A549 (cell line): ENCODE measurements around the gene RHEB. TPM values are rescaled to one million over a fixed set of nuclear protein-coding genes. Genes with fewer than 3 reads are reported as not detected.

Experiments used
- ATAC-seq, 2 experiments: fragments of 200-7000 bp in 1 of 2; fragments of >200 bp in 1 of 2; cut with Nextera tagmentation in 1 of 2; cut with Tn5 transposase in 1 of 2; 3 replicates each; pipeline versions ENCODE4 v1.8.0 to v1.9.1; 2018 to 2020; ENCODE audit warnings: mild to moderate bottlenecking in 1 of 2, moderate library complexity in 1 of 2
- CTCF ChIA-PET: fragments of 300-600 bp; sonication (Branson Sonifier 250); formaldehyde crosslinking; extraction: SDS; loops from one replicate; lab custom pipeline; 2021; ENCODE audit warnings: antibody characterized with exemption, inconsistent platforms; lab: Yijun Ruan, JAX
- POLR2A ChIA-PET: fragments of 350-600 bp; formaldehyde crosslinking; extraction: SDS; loops from one replicate; lab custom pipeline; 2021; ENCODE audit warnings: antibody characterized with exemption, inconsistent platforms; lab: Yijun Ruan, JAX
- DNase-seq, 2 experiments: peaks; one replicate each; pipeline versions ENCODE4 v3.0.0 to v3.0.0-alpha.2; 2011 to 2016; ENCODE audit warnings: low read depth in 1 of 2, low spot score in 1 of 2
- FAIRE-seq: peaks from 2 replicates; lab custom pipeline; 2011; peaks lifted over from hg19 to GRCh38; lab: Jason Lieb, UNC
- H3K27ac ChIP-seq, 2 experiments: fragments of >200 bp; sonication (Bioruptor Twin); formaldehyde crosslinking; 3 replicates each; pipeline ENCODE4 v1.5.1; 2016 to 2017
- H3K4me1 ChIP-seq: fragments of >200 bp; sonication (Bioruptor Twin); formaldehyde crosslinking; 3 replicates; pipeline ENCODE4 v1.6.1; 2016
- H3K4me2 ChIP-seq: fragments of >200 bp; sonication (Bioruptor Twin); formaldehyde crosslinking; 3 replicates; pipeline ENCODE4 v1.6.1; 2016
- H3K4me3 ChIP-seq: fragments of >200 bp; sonication (Bioruptor Twin); formaldehyde crosslinking; 3 replicates; pipeline ENCODE4 v1.5.1; 2016
- H3K9me3 ChIP-seq: fragments of >200 bp; sonication (Bioruptor Twin); formaldehyde crosslinking; 3 replicates; pipeline ENCODE4 v1.6.1; 2016
- BHLHE40 ChIP-seq: IDR thresholded peaks from 2 replicates; pipeline ENCODE4 v1.6.1; 2012; ENCODE audit warnings: low read depth, low read length, inconsistent platforms
- CHD4 ChIP-seq: fragments of 200-600 bp; sonication (generic); IDR thresholded peaks from 2 replicates; pipeline ENCODE4 v1.6.1; 2016; ENCODE audit warnings: antibody characterized with exemption, mild to moderate bottlenecking, borderline replicate concordance
- CTCF ChIP-seq: fragments of >200 bp; sonication (Bioruptor Twin); formaldehyde crosslinking; IDR thresholded peaks from 3 replicates; pipeline ENCODE4 v1.5.1; 2016
- EHF ChIP-seq: fragments of 250-450 bp; sonication (Bioruptor Pico); IDR thresholded peaks from 2 replicates; pipeline ENCODE4 v1.5.0; 2020; ENCODE audit warnings: mild to moderate bottlenecking
- EHMT2 ChIP-seq: fragments of 200-600 bp; sonication (generic); IDR thresholded peaks from 2 replicates; pipeline ENCODE4 v1.6.1; 2016; ENCODE audit warnings: antibody characterized with exemption, low read depth, mild to moderate bottlenecking, moderate library complexity
- FOXS1 ChIP-seq: fragments of 250-450 bp; sonication (Bioruptor Pico); IDR thresholded peaks from 2 replicates; pipeline ENCODE4 v1.5.0; 2020; ENCODE audit warnings: mild to moderate bottlenecking, moderate library complexity
- HDAC2 ChIP-seq: fragments of 200-600 bp; sonication (generic); IDR thresholded peaks from 2 replicates; pipeline ENCODE4 v1.6.1; 2016
- HMGXB4 ChIP-seq: fragments of 250-450 bp; sonication (Bioruptor Pico); IDR thresholded peaks from 2 replicates; pipeline ENCODE4 v1.5.0; 2021; ENCODE audit warnings: mild to moderate bottlenecking, moderate library complexity, borderline replicate concordance
- HOXB13 ChIP-seq: fragments of 250-450 bp; sonication (Bioruptor Pico); IDR thresholded peaks from 2 replicates; pipeline ENCODE4 v1.5.0; 2020; ENCODE audit warnings: low read depth, mild to moderate bottlenecking, moderate library complexity
- JUN ChIP-seq, 2 experiments: fragments of >200 bp; sonication (Bioruptor Twin); formaldehyde crosslinking; IDR thresholded peaks; 2 replicates in 1 of 2; 3 replicates in 1 of 2; pipeline ENCODE4 v1.6.1; 2016 to 2017
- KDM1A ChIP-seq: fragments of 200-600 bp; sonication (generic); IDR thresholded peaks from 2 replicates; pipeline ENCODE4 v1.6.1; 2016; ENCODE audit warnings: low read depth, mild to moderate bottlenecking
- MAFK ChIP-seq: fragments of 450-650 bp; IDR thresholded peaks from 2 replicates; pipeline ENCODE4 v1.6.1; 2014; ENCODE audit not compliant: partially characterized antibody
- MAZ ChIP-seq: fragments of 150-350 bp; IDR thresholded peaks from 2 replicates; pipeline ENCODE4 v1.6.1; 2014; ENCODE audit warnings: antibody characterized with exemption, low read depth, low read length, borderline replicate concordance
- MYC ChIP-seq: IDR thresholded peaks from 2 replicates; pipeline ENCODE4 v1.6.1; 2012; ENCODE audit warnings: mild to moderate bottlenecking, inconsistent platforms, low read length, improper control_type of control experiment, borderline replicate concordance
- NR3C1 ChIP-seq: fragments of >200 bp; sonication (Bioruptor Twin); formaldehyde crosslinking; IDR thresholded peaks from 3 replicates; pipeline ENCODE4 v1.6.1; 2017
- PBX3 ChIP-seq: IDR thresholded peaks from 2 replicates; pipeline ENCODE4 v1.6.1; 2012
- POLR2AphosphoS2 ChIP-seq: conservative IDR thresholded peaks from 2 replicates; pipeline ENCODE4 v1.6.1; 2012; ENCODE audit warnings: low read length, improper control_type of control experiment, inconsistent platforms
- RCOR1 ChIP-seq: fragments of 150-350 bp; IDR thresholded peaks from 2 replicates; pipeline ENCODE4 v1.6.1; 2014; ENCODE audit warnings: antibody characterized with exemption, low read length, low read depth
- TFCP2L1 ChIP-seq: fragments of 250-450 bp; sonication (Bioruptor Pico); IDR thresholded peaks from 2 replicates; pipeline ENCODE4 v1.5.0; 2021; ENCODE audit warnings: mild to moderate bottlenecking
- WGBS: methylation state at CpG from one replicate; pipeline ENCODE4 v1.1.6; 2017; ENCODE audit errors: missing lambda C conversion rate; 5-methylcytosine and 5-hydroxymethylcytosine counted together
- polyA plus RNA-seq, 4 experiments: library from polyadenylated mRNA; depleted of rRNA in 3 of 4; stranded (reverse); fragments of >200 nt; fragmentation: RNase III in 1 of 4; extraction: RNeasy Plus Mini Kit Qiagen cat#74134 plus additional on column Dnase treatment in 1 of 4; gene quantifications; 2 replicates in 3 of 4; 3 replicates in 1 of 4; pipeline ENCODE4 v1.2.3, GENCODE V29; 2011 to 2017
- TF ChIP-seq, protein P1 (sequence below): fragments of 150-350 bp; IDR thresholded peaks from 2 replicates; pipeline ENCODE4 v1.6.1; 2014; ENCODE audit warnings: low read depth, mild to moderate bottlenecking, low read length
- TF ChIP-seq, protein P2 (sequence below): fragments of 250-450 bp; sonication (Bioruptor Pico); IDR thresholded peaks from 2 replicates; pipeline ENCODE4 v1.5.0; 2020; ENCODE audit warnings: low read depth, mild to moderate bottlenecking, moderate library complexity
- TF ChIP-seq, protein P3 (sequence below): IDR thresholded peaks from 2 replicates; pipeline ENCODE4 v1.6.1; 2012

Gene RHEB
- polyA plus RNA-seq, 2 of the 4 experiments (the other 2 are of a cell fraction): 110 to 198 TPM

DNA sequence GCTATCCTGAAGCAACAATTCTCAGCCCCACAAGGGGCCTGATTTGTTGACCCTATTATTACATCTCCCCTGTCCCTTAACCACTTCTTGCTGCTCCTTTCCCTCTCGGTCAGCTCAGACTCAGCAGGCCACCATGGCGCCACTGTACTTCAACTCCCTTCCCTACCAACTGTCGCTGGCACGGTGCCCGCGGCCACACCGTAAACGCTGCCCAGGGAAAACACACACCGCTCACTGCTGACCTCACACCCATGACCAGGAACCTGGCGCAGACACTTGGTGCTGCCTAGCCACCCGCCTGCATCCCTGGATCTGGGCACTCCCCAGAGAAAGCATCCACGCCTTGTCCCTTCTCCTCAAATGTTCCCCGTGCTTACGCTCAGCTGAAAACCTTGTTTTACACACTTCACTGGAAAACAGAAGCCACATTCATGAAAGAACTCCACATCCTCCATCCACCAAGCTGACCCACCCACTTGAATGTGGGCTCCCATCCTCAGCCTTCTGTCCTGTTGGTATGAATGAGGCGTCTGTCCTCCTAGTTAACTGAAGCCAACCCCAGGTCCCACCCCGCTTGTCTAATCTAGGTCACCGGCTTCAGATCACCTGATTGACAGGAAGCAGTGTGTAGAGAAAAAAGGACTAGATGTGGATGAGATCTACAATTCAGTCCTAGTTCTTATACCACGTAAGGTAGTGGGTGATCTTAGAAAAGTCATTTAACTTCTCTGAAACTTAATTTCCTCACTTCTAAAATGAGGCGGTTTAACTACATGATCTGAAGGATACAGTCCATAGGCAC is 51.3 kb downstream of the RHEB start:
- H3K4me2 ChIP-seq: no peak overlapping the region
- H3K4me1 ChIP-seq: no peaks in the 10 kb centered on the region
- H3K9me3 ChIP-seq: peaks cover 7% of the 10 kb centered on the region; the same call in 1 of the 3 replicates
- CTCF ChIA-PET: interaction anchor here (1.4 kb wide), 1 partner anchor 8 kb away, joined by 5 read pairs; no protein-coding TSS in a partner anchor
- WGBS: 93% methylated on average over 19 of the region's 19 CpGs
- FAIRE-seq: no peak
- DNase-seq: no peak
- H3K27ac ChIP-seq: no peak overlapping the region
- no peak for ATAC-seq
- no peak overlapping the region for H3K4me3 ChIP-seq
- POLR2A ChIA-PET: no interaction called here
- TF ChIP-seq KDM1A: no peak
- TF ChIP-seq, protein P1, sequence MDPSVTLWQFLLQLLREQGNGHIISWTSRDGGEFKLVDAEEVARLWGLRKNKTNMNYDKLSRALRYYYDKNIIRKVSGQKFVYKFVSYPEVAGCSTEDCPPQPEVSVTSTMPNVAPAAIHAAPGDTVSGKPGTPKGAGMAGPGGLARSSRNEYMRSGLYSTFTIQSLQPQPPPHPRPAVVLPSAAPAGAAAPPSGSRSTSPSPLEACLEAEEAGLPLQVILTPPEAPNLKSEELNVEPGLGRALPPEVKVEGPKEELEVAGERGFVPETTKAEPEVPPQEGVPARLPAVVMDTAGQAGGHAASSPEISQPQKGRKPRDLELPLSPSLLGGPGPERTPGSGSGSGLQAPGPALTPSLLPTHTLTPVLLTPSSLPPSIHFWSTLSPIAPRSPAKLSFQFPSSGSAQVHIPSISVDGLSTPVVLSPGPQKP: no peak
- no peak for TF ChIP-seq MAZ
- no peak for TF ChIP-seq RCOR1
- TF ChIP-seq, protein P2, sequence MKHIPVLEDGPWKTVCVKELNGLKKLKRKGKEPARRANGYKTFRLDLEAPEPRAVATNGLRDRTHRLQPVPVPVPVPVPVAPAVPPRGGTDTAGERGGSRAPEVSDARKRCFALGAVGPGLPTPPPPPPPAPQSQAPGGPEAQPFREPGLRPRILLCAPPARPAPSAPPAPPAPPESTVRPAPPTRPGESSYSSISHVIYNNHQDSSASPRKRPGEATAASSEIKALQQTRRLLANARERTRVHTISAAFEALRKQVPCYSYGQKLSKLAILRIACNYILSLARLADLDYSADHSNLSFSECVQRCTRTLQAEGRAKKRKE (CRISPR knock-in tag): no peak
- no peak for TF ChIP-seq CTCF
- no peak for TF ChIP-seq FOXS1 (CRISPR knock-in tag)
- no peak for TF ChIP-seq BHLHE40
- TF ChIP-seq HDAC2: no peak
- TF ChIP-seq MAFK: no peak
- no peak for TF ChIP-seq JUN (IDR thresholded peaks at IDR 0.05)
- no peak for TF ChIP-seq NR3C1
- no peak for TF ChIP-seq TFCP2L1
- TF ChIP-seq HMGXB4: no peak
- TF ChIP-seq HOXB13 (CRISPR knock-in tag): no peak
- TF ChIP-seq EHMT2: no peak
- no peak for TF ChIP-seq CHD4
- TF ChIP-seq, protein P3, sequence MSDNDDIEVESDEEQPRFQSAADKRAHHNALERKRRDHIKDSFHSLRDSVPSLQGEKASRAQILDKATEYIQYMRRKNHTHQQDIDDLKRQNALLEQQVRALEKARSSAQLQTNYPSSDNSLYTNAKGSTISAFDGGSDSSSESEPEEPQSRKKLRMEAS: no peak
- no peak for TF ChIP-seq PBX3
- TF ChIP-seq EHF (CRISPR knock-in tag): no peak

DNA sequence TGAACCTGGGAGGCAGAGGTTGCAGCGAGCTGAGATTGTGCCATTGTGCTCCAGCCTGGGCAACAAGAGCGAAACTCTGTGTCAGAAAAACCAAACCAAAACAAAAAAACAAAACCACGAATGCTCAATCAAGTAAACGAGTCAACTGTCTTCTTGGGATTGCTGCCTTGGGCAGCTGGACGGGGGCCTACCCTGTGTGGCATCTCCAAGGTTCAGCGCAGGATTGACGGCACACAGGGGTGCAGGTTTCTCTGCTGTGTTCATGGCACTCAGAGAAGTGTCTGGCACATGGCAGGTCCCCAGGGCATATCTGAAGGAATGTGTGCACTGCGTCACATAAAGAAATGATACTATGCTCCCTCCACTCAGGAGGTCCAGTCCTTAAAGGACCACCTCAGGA is 54.5 kb downstream of the RHEB start:
- no peak overlapping the region for H3K4me3 ChIP-seq
- DNase-seq: no peak
- H3K4me2 ChIP-seq: no peak overlapping the region
- TF ChIP-seq MYC (no peak), POLR2AphosphoS2 (peak; percentile 70; the same call in 1 of the 2 replicates)
- TF ChIP-seq, all 56 proteins: peak for 1
- H3K27ac ChIP-seq: no peak overlapping the region
- ChIA-PET POLR2A (no interaction called here), CTCF (interaction anchor here (10.9 kb wide), 1 partner anchor 16 kb away, joined by 89 read pairs; no protein-coding TSS in a partner anchor)
- peaks cover 10% of the 10 kb centered on the region for H3K4me1 ChIP-seq
- no peak for ATAC-seq
- H3K9me3 ChIP-seq: peaks cover 27% of the 10 kb centered on the region
- no peak for FAIRE-seq
- WGBS: 90% methylated on average over 8 of the region's 8 CpGs
